GM11168 (cell line): ENCODE results near the gene CENPN.

ENCODE experiments used
- in situ Hi-C: fragments of 300-500 bp; cut with MboI; formaldehyde crosslinking; loops from one replicate; pipeline ENCODE4 v1.12.0; 2022; ENCODE audit warnings: low sequenced_read_pairs; ENCODE audit not compliant: unreplicated experiment

CENPN gene

GRCh38 chr16:80990978-80991377 lies 16.0 kb upstream of the CENPN start:
- in situ Hi-C loops: no loop called here

GRCh38 chr16:80991792-80992430 lies 15.1 kb upstream of the CENPN start:
- in situ Hi-C loops: no loop called here

GRCh38 chr16:80992676-80993293 lies 14.2 kb upstream of the CENPN start:
- in situ Hi-C loops: no loop called here

- in situ Hi-C loops: no loop called here
Measured at GRCh38 chr16:80993307-80993706, 13.7 kb upstream of the CENPN start.

- in situ Hi-C loops: no loop called here
Measured at GRCh38 chr16:80993834-80994233, 13.2 kb upstream of the CENPN start.

GRCh38 chr16:80994451-80994850 lies 12.6 kb upstream of the CENPN start:
- in situ Hi-C loops: no loop called here

GRCh38 chr16:80996688-80997138 lies 10.3 kb upstream of the CENPN start:
- in situ Hi-C loops: no loop called here

- in situ Hi-C loops: no loop called here
Measured at GRCh38 chr16:80997139-80997798, 9.7 kb upstream of the CENPN start.

- in situ Hi-C loops: no loop called here
Measured at GRCh38 chr16:80997964-80998620, 8.9 kb upstream of the CENPN start.

GRCh38 chr16:81000873-81001272 lies 6.1 kb upstream of the CENPN start:
- in situ Hi-C loops: no loop called here

GRCh38 chr16:81001330-81001729 lies 5.7 kb upstream of the CENPN start:
- in situ Hi-C loops: no loop called here

- in situ Hi-C loops: no loop called here
Measured at GRCh38 chr16:81003064-81003463, 4.0 kb upstream of the CENPN start.

GRCh38 chr16:81003610-81004460 lies 3.2 kb upstream of the CENPN start:
- in situ Hi-C loops: no loop called here

GRCh38 chr16:81004646-81005353 lies 2.2 kb upstream of the CENPN start:
- in situ Hi-C loops: no loop called here

- in situ Hi-C loops: no loop called here
Measured at GRCh38 chr16:81005610-81006161, 1.3 kb upstream of the CENPN start.

GRCh38 chr16:81006211-81006812 lies 702 bp upstream of the CENPN start:
- in situ Hi-C loops: no loop called here

GRCh38 chr16:81008505-81008789 lies 1.4 kb downstream of the CENPN start:
- in situ Hi-C loops: no loop called here

- in situ Hi-C loops: no loop called here
Measured at GRCh38 chr16:81012974-81013373, 6.0 kb downstream of the CENPN start.

GRCh38 chr16:81014672-81015071 lies 7.7 kb downstream of the CENPN start:
- in situ Hi-C loops: no loop called here
